ENCODE measurements around the gene DLL4. TPM values are rescaled to one million over a fixed set of nuclear protein-coding genes. Genes with fewer than 3 reads are reported as not detected.

Gene DLL4
- polyA plus RNA-seq, 4 donors: 0.81 to 14.4 (median 7.3) TPM

- no peak for DNase-seq
These were observed 17.4 kb upstream of the DLL4 start for GRCh38 chr15:40911693-40912092.

GRCh38 chr15:40912478-40912877 is 16.7 kb upstream of the DLL4 start:
- FAIRE-seq (no peak), DNase-seq (no peak)
- H3K36me3 ChIP-seq (ENCODE audit: control insufficient read depth in 3 of 3, insufficient read depth in 2 of 3, low read depth in 1 of 3, low read length in 3 of 3): peaks cover 0 to 3% (median 0%) of the 10 kb centered on the region in 3 donors
- WGBS, 3 donors: 69 to 71% (median 71%) methylated on average over 6 of the region's 6 CpGs
- H3K27me3 ChIP-seq (ENCODE audit: control insufficient read depth in 3 of 3, insufficient read depth in 3 of 3, low read length in 3 of 3): no peaks in the 10 kb centered on the region
- no peaks in the 10 kb centered on the region for H3K9me3 ChIP-seq (ENCODE audit: control insufficient read depth in 2 of 2, insufficient read depth in 1 of 2, low read depth in 1 of 2, low read length in 1 of 2)
- H3K4me1 ChIP-seq (ENCODE audit: control insufficient read depth in 3 of 3, insufficient read depth in 2 of 3, low read depth in 1 of 3, low read length in 2 of 3): peaks cover 0 to 40% (median 6%) of the 10 kb centered on the region in 3 donors
- H3K4me3 ChIP-seq (ENCODE audit: low read depth in 1 of 3, low read length in 3 of 3): no peak overlapping the region
- H3K27ac ChIP-seq (ENCODE audit: low read depth in 1 of 3, low read length in 2 of 3): no peak overlapping the region

More at GRCh38 chr15:40911693-40912092, 17.4 kb upstream of the DLL4 start:
- WGBS, 3 donors: 85 to 95% (median 88%) methylated on average over 2 of the region's 2 CpGs
- H3K27ac ChIP-seq (ENCODE audit: low read depth in 1 of 3, low read length in 2 of 3): peak overlapping the region in 1 of 3 donors; percentile 35
- H3K4me3 ChIP-seq (ENCODE audit: low read depth in 1 of 3, low read length in 3 of 3): no peak overlapping the region
- H3K9me3 ChIP-seq (ENCODE audit: control insufficient read depth in 2 of 2, insufficient read depth in 1 of 2, low read depth in 1 of 2, low read length in 1 of 2): no peaks in the 10 kb centered on the region
- H3K4me1 ChIP-seq (ENCODE audit: control insufficient read depth in 3 of 3, insufficient read depth in 2 of 3, low read depth in 1 of 3, low read length in 2 of 3): peaks cover 0 to 47% (median 6%) of the 10 kb centered on the region in 3 donors
- no peak for FAIRE-seq
- peaks cover 0 to 3% (median 0%) of the 10 kb centered on the region in 3 donors for H3K36me3 ChIP-seq (ENCODE audit: control insufficient read depth in 3 of 3, insufficient read depth in 2 of 3, low read depth in 1 of 3, low read length in 3 of 3)
- H3K27me3 ChIP-seq (ENCODE audit: control insufficient read depth in 3 of 3, insufficient read depth in 3 of 3, low read length in 3 of 3): no peaks in the 10 kb centered on the region

- H3K27me3 ChIP-seq (ENCODE audit: control insufficient read depth in 3 of 3, insufficient read depth in 3 of 3, low read length in 3 of 3): no peaks in the 10 kb centered on the region
- FAIRE-seq (no peak), DNase-seq (no peak)
- peaks cover 0 to 3% (median 0%) of the 10 kb centered on the region in 3 donors for H3K36me3 ChIP-seq (ENCODE audit: control insufficient read depth in 3 of 3, insufficient read depth in 2 of 3, low read depth in 1 of 3, low read length in 3 of 3)
- H3K4me3 ChIP-seq (ENCODE audit: low read depth in 1 of 3, low read length in 3 of 3): no peak overlapping the region
- WGBS, 3 donors: 94 to 98% (median 96%) methylated on average over 12 of the region's 12 CpGs
- no peaks in the 10 kb centered on the region for H3K9me3 ChIP-seq (ENCODE audit: control insufficient read depth in 2 of 2, insufficient read depth in 1 of 2, low read depth in 1 of 2, low read length in 1 of 2)
- H3K4me1 ChIP-seq (ENCODE audit: control insufficient read depth in 3 of 3, insufficient read depth in 2 of 3, low read depth in 1 of 3, low read length in 2 of 3): peaks cover 0 to 34% (median 6%) of the 10 kb centered on the region in 3 donors
- no peak overlapping the region for H3K27ac ChIP-seq (ENCODE audit: low read depth in 1 of 3, low read length in 2 of 3)
These were observed 15.1 kb upstream of the DLL4 start for GRCh38 chr15:40914013-40914412.

GRCh38 chr15:40914486-40914885 is 14.7 kb upstream of the DLL4 start:
- FAIRE-seq (no peak), DNase-seq (no peak)
- Histone ChIP-seq H3K27ac (ENCODE audit: low read depth in 1 of 3, low read length in 2 of 3) (no peak overlapping the region), H3K27me3 (ENCODE audit: control insufficient read depth in 3 of 3, insufficient read depth in 3 of 3, low read length in 3 of 3) (no peaks in the 10 kb centered on the region), H3K36me3 (ENCODE audit: control insufficient read depth in 3 of 3, insufficient read depth in 2 of 3, low read depth in 1 of 3, low read length in 3 of 3) (peaks cover 0 to 3% (median 0%) of the 10 kb centered on the region in 3 donors), H3K4me1 (ENCODE audit: control insufficient read depth in 3 of 3, insufficient read depth in 2 of 3, low read depth in 1 of 3, low read length in 2 of 3) (peaks cover 0 to 37% (median 6%) of the 10 kb centered on the region in 3 donors), H3K4me3 (ENCODE audit: low read depth in 1 of 3, low read length in 3 of 3) (no peak overlapping the region), H3K9me3 (ENCODE audit: control insufficient read depth in 2 of 2, insufficient read depth in 1 of 2, low read depth in 1 of 2, low read length in 1 of 2) (no peaks in the 10 kb centered on the region)
- WGBS, 3 donors: 87 to 89% (median 88%) methylated on average over 8 of the region's 8 CpGs

- no peaks in the 10 kb centered on the region for H3K9me3 ChIP-seq (ENCODE audit: control insufficient read depth in 2 of 2, insufficient read depth in 1 of 2, low read depth in 1 of 2, low read length in 1 of 2)
- 79 to 90% (median 85%) methylated on average over 12 of the region's 12 CpGs for WGBS, 3 donors
- H3K27me3 ChIP-seq (ENCODE audit: control insufficient read depth in 3 of 3, insufficient read depth in 3 of 3, low read length in 3 of 3): no peaks in the 10 kb centered on the region
- peaks cover 0 to 30% (median 0%) of the 10 kb centered on the region in 3 donors for H3K4me1 ChIP-seq (ENCODE audit: control insufficient read depth in 3 of 3, insufficient read depth in 2 of 3, low read depth in 1 of 3, low read length in 2 of 3)
- H3K27ac ChIP-seq (ENCODE audit: low read depth in 1 of 3, low read length in 2 of 3): no peak overlapping the region
- FAIRE-seq (no peak), DNase-seq (no peak)
- H3K36me3 ChIP-seq (ENCODE audit: control insufficient read depth in 3 of 3, insufficient read depth in 2 of 3, low read depth in 1 of 3, low read length in 3 of 3): peaks cover 0 to 3% (median 0%) of the 10 kb centered on the region in 3 donors
- no peak overlapping the region for H3K4me3 ChIP-seq (ENCODE audit: low read depth in 1 of 3, low read length in 3 of 3)
These were observed 14.0 kb upstream of the DLL4 start for GRCh38 chr15:40915116-40915661.

GRCh38 chr15:40915679-40916078 is 13.5 kb upstream of the DLL4 start:
- WGBS, 3 donors: 56 to 68% (median 63%) methylated on average over 5 to 6 of the region's 6 CpGs
- FAIRE-seq: no peak
- H3K9me3 ChIP-seq (ENCODE audit: control insufficient read depth in 2 of 2, insufficient read depth in 1 of 2, low read depth in 1 of 2, low read length in 1 of 2): no peaks in the 10 kb centered on the region
- no peaks in the 10 kb centered on the region for H3K27me3 ChIP-seq (ENCODE audit: control insufficient read depth in 3 of 3, insufficient read depth in 3 of 3, low read length in 3 of 3)
- peaks cover 0 to 29% (median 0%) of the 10 kb centered on the region in 3 donors for H3K4me1 ChIP-seq (ENCODE audit: control insufficient read depth in 3 of 3, insufficient read depth in 2 of 3, low read depth in 1 of 3, low read length in 2 of 3)
- peaks cover 0 to 3% (median 0%) of the 10 kb centered on the region in 3 donors for H3K36me3 ChIP-seq (ENCODE audit: control insufficient read depth in 3 of 3, insufficient read depth in 2 of 3, low read depth in 1 of 3, low read length in 3 of 3)
- H3K27ac ChIP-seq (ENCODE audit: low read depth in 1 of 3, low read length in 2 of 3): no peak overlapping the region
- DNase-seq: no peak
- H3K4me3 ChIP-seq (ENCODE audit: low read depth in 1 of 3, low read length in 3 of 3): no peak overlapping the region

- H3K4me1 ChIP-seq (ENCODE audit: control insufficient read depth in 3 of 3, insufficient read depth in 2 of 3, low read depth in 1 of 3, low read length in 2 of 3): peaks cover 0 to 40% (median 0%) of the 10 kb centered on the region in 3 donors
- no peak overlapping the region for H3K27ac ChIP-seq (ENCODE audit: low read depth in 1 of 3, low read length in 2 of 3)
- WGBS, 3 donors: 67% methylated on average over 11 of the region's 11 CpGs
These were observed 11.6 kb upstream of the DLL4 start for GRCh38 chr15:40917585-40917984.

GRCh38 chr15:40918146-40918798 is 10.9 kb upstream of the DLL4 start:
- H3K9me3 ChIP-seq (ENCODE audit: control insufficient read depth in 2 of 2, insufficient read depth in 1 of 2, low read depth in 1 of 2, low read length in 1 of 2): no peaks in the 10 kb centered on the region
- peaks cover 0 to 47% (median 2%) of the 10 kb centered on the region in 3 donors for H3K4me1 ChIP-seq (ENCODE audit: control insufficient read depth in 3 of 3, insufficient read depth in 2 of 3, low read depth in 1 of 3, low read length in 2 of 3)
- no peak overlapping the region for H3K4me3 ChIP-seq (ENCODE audit: low read depth in 1 of 3, low read length in 3 of 3)
- DNase-seq (no peak), FAIRE-seq (no peak)
- 78 to 86% (median 86%) methylated on average over 15 of the region's 15 CpGs for whole genome bisulfite sequencing, 3 donors
- H3K27ac ChIP-seq (ENCODE audit: low read depth in 1 of 3, low read length in 2 of 3): peak overlapping the region in 2 of 3 donors; percentile 36 to 41
- H3K27me3 ChIP-seq (ENCODE audit: control insufficient read depth in 3 of 3, insufficient read depth in 3 of 3, low read length in 3 of 3): no peaks in the 10 kb centered on the region
- no peaks in the 10 kb centered on the region for H3K36me3 ChIP-seq (ENCODE audit: control insufficient read depth in 3 of 3, insufficient read depth in 2 of 3, low read depth in 1 of 3, low read length in 3 of 3)

More at GRCh38 chr15:40917585-40917984, 11.6 kb upstream of the DLL4 start:
- Histone ChIP-seq H3K9me3 (ENCODE audit: control insufficient read depth in 2 of 2, insufficient read depth in 1 of 2, low read depth in 1 of 2, low read length in 1 of 2) (no peaks in the 10 kb centered on the region), H3K27me3 (ENCODE audit: control insufficient read depth in 3 of 3, insufficient read depth in 3 of 3, low read length in 3 of 3) (no peaks in the 10 kb centered on the region), H3K4me3 (ENCODE audit: low read depth in 1 of 3, low read length in 3 of 3) (no peak overlapping the region), H3K36me3 (ENCODE audit: control insufficient read depth in 3 of 3, insufficient read depth in 2 of 3, low read depth in 1 of 3, low read length in 3 of 3) (no peaks in the 10 kb centered on the region)
- no peak for FAIRE-seq
- no peak for DNase-seq
